Osteocyte (in vitro differentiated cells): ENCODE measurements around the gene SLC16A5. TPM values are rescaled to one million over a fixed set of nuclear protein-coding genes. Genes with fewer than 3 reads are reported as not detected.

Source experiments
- DNase-seq: peaks from one replicate; pipeline ENCODE4 v3.0.0; 2021; ENCODE audit warnings: mixed read lengths; ENCODE audit not compliant: unreplicated experiment; ENCODE audit errors: extremely low spot score
- H3K27ac Mint-ChIP-seq: one replicate; pipeline ENCODE4 v1.8.0; 2021; ENCODE audit warnings: mild to moderate bottlenecking, mixed read lengths; ENCODE audit not compliant: unreplicated experiment
- H3K27me3 Mint-ChIP-seq: one replicate; pipeline ENCODE4 v1.8.0; 2021; ENCODE audit warnings: mixed read lengths; ENCODE audit not compliant: unreplicated experiment
- H3K36me3 Mint-ChIP-seq: one replicate; pipeline ENCODE4 v1.8.0; 2021; ENCODE audit warnings: mixed read lengths; ENCODE audit not compliant: unreplicated experiment
- H3K4me1 Mint-ChIP-seq: one replicate; pipeline ENCODE4 v1.8.0; 2021; ENCODE audit warnings: mixed read lengths; ENCODE audit not compliant: unreplicated experiment
- H3K4me3 Mint-ChIP-seq: one replicate; pipeline ENCODE4 v1.8.0; 2021; ENCODE audit warnings: mild to moderate bottlenecking, moderate library complexity, mixed read lengths; ENCODE audit not compliant: unreplicated experiment
- H3K9me3 Mint-ChIP-seq: one replicate; pipeline ENCODE4 v1.8.0; 2021; ENCODE audit warnings: mixed read lengths; ENCODE audit not compliant: unreplicated experiment
- CTCF ChIP-seq: fragments of 200-600 bp; sonication (generic); IDR thresholded peaks from 2 replicates; pipeline ENCODE4 v1.5.0; 2021; ENCODE audit warnings: antibody characterized with exemption, mild to moderate bottlenecking, moderate library complexity
- total RNA-seq: library from RNA; stranded (reverse); gene quantifications from 2 replicates; pipeline ENCODE4 v1.2.1, GENCODE V29; 2021

The SLC16A5 gene
- total RNA-seq, 1 donor from 2014 or later: 7.0 TPM

- no peaks in the 10 kb centered on the region for H3K9me3 Mint-ChIP-seq
- H3K4me3 Mint-ChIP-seq: peak within 1 kb of the TSS; percentile 97
- H3K27ac Mint-ChIP-seq: peak within 1 kb of the TSS; percentile 94
- peaks cover 32% of the 10 kb centered on the region for H3K4me1 Mint-ChIP-seq
- TF ChIP-seq CTCF: no peak
- peaks cover 4% of the 10 kb centered on the region for H3K36me3 Mint-ChIP-seq
- peak; percentile 99 for DNase-seq
- no peaks in the 10 kb centered on the region for H3K27me3 Mint-ChIP-seq
These were observed 41.1 kb upstream of the SLC16A5 start, which contains the start of the genes ATP5PD and KCTD2 for GRCh38 chr17:75046407-75047289. ATP5PD (minus strand) TSS chr17:75046969; CDS start chr17:75042650, 4,319 bp downstream. KCTD2 (plus strand) TSS chr17:75047225; CDS start chr17:75047251, 26 bp downstream.

- Mint-ChIP-seq H3K4me1 (peaks cover 32% of the 10 kb centered on the region), H3K36me3 (peaks cover 6% of the 10 kb centered on the region), H3K9me3 (no peaks in the 10 kb centered on the region), H3K4me3 (peak overlapping the region; percentile 90), H3K27me3 (no peaks in the 10 kb centered on the region), H3K27ac (peak overlapping the region; percentile 75)
- DNase-seq: no peak
- TF ChIP-seq CTCF: no peak
These were observed 40.2 kb upstream of the SLC16A5 start for GRCh38 chr17:75047398-75048098.

GRCh38 chr17:75048249-75048878 is 39.4 kb upstream of the SLC16A5 start:
- Mint-ChIP-seq H3K27me3 (no peaks in the 10 kb centered on the region), H3K27ac (peak overlapping the region; percentile 75), H3K4me1 (peaks cover 32% of the 10 kb centered on the region), H3K36me3 (peaks cover 9% of the 10 kb centered on the region), H3K9me3 (no peaks in the 10 kb centered on the region), H3K4me3 (peak overlapping the region; percentile 90)
- DNase-seq: no peak
- TF ChIP-seq CTCF: no peak

GRCh38 chr17:75049057-75049456 is 38.7 kb upstream of the SLC16A5 start:
- no peaks in the 10 kb centered on the region for H3K9me3 Mint-ChIP-seq
- peaks cover 32% of the 10 kb centered on the region for H3K4me1 Mint-ChIP-seq
- H3K4me3 Mint-ChIP-seq: no peak overlapping the region
- peaks cover 15% of the 10 kb centered on the region for H3K36me3 Mint-ChIP-seq
- TF ChIP-seq CTCF: no peak
- no peak overlapping the region for H3K27ac Mint-ChIP-seq
- no peak for DNase-seq
- no peaks in the 10 kb centered on the region for H3K27me3 Mint-ChIP-seq
